Measurements from ENCODE around the gene C17orf78.

The C17orf78 gene

DNA sequence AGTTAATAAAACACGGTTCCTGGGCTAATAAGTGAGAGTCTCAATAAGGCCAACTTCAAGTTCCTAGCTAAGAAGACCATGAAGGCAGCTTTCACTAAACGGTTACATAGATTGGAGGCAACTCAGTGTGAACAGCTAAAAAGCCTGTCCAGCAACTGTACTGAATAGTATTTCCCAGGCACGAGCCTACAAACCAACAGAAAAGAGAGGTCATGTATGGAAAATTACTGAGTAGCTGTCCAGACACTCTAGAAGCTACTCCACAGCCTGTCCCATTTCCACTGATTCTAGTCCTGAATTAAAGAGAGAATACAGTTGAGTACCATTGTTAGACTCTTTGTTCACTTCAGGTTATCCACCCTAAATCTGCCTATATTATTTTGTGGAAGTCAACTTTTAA lies 36.5 kb upstream of the C17orf78 start:
- H3K36me3 ChIP-seq (ENCODE audit: insufficient read depth, low read length), result peaks cover 9% of the 10 kb centered on the region; the same call in 1 of the 2 replicates
- H3K4me1 ChIP-seq (ENCODE audit: insufficient read depth, low read length, poor library complexity, severe bottlenecking), result peaks cover 4% of the 10 kb centered on the region
- H4K20me1 ChIP-seq (ENCODE audit: insufficient read depth, low read length, poor library complexity, severe bottlenecking), result no peaks in the 10 kb centered on the region
- no peaks in the 10 kb centered on the region for H3F3A ChIP-seq (ENCODE audit: low read depth)
- H3K9me3 ChIP-seq (ENCODE audit: insufficient read depth, low read depth, low read length), result no peaks in the 10 kb centered on the region
- no peak overlapping the region for H3K4me3 ChIP-seq (ENCODE audit: low read length, poor library complexity, severe bottlenecking)
- peaks cover 36% of the 10 kb centered on the region; the same call in 1 of the 2 replicates for H3K79me2 ChIP-seq (ENCODE audit: insufficient read depth, low read length)
- H2AFZ ChIP-seq (ENCODE audit: low read length), result no peak overlapping the region
- H3K4me2 ChIP-seq (ENCODE audit: low read depth, low read length, poor library complexity, severe bottlenecking), result no peak overlapping the region
- H3K9me2 ChIP-seq (replicated peaks; ENCODE audit: low read depth, low read length), result no peaks in the 10 kb centered on the region
- TF ChIP-seq EZH2phosphoT487 (IDR thresholded peaks at IDR 0.05; ENCODE audit: borderline replicate concordance) (no peak), CTCF (conservative IDR thresholded peaks at IDR 0.05; ENCODE audit: low read length) (no peak)
- H3K27me3 ChIP-seq (ENCODE audit: insufficient read depth, low read length, poor library complexity, severe bottlenecking), result no peaks in the 10 kb centered on the region
- H3K9ac ChIP-seq (ENCODE audit: low read depth, low read length, poor library complexity, severe bottlenecking), result no peak overlapping the region

DNA sequence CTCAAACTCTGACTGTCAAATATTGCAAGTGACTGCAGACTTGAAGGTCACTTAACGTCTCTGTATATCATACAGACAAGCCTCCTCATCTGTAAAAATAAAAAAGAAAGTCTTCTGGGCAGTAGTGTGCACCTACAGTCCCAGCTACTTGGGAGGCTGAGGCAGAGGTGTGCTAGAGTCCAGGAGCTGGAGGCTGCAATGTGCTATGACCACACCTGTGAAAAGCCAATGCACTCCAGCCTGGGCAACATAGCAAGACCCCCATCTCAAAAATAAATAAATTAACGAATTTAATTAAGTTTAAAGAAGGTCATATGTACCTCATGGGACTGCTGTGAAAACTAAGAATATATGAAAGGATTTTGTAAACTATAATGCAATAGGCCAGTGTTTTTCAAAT lies 35.0 kb upstream of the C17orf78 start:
- TF ChIP-seq EZH2phosphoT487 (IDR thresholded peaks at IDR 0.05; ENCODE audit: borderline replicate concordance) (no peak), CTCF (conservative IDR thresholded peaks at IDR 0.05; ENCODE audit: low read length) (no peak)
- Histone ChIP-seq H2AFZ (ENCODE audit: low read length) (no peak overlapping the region), H3K79me2 (ENCODE audit: insufficient read depth, low read length) (peaks cover 41% of the 10 kb centered on the region), H3K36me3 (ENCODE audit: insufficient read depth, low read length) (peaks cover 9% of the 10 kb centered on the region; the same call in 1 of the 2 replicates), H3K9me3 (ENCODE audit: insufficient read depth, low read depth, low read length) (no peaks in the 10 kb centered on the region), H3K9ac (ENCODE audit: low read depth, low read length, poor library complexity, severe bottlenecking) (no peak overlapping the region), H3K4me3 (ENCODE audit: low read length, poor library complexity, severe bottlenecking) (no peak overlapping the region), H3K27me3 (ENCODE audit: insufficient read depth, low read length, poor library complexity, severe bottlenecking) (no peaks in the 10 kb centered on the region), H3F3A (ENCODE audit: low read depth) (no peaks in the 10 kb centered on the region), H3K4me2 (ENCODE audit: low read depth, low read length, poor library complexity, severe bottlenecking) (no peak overlapping the region), H4K20me1 (ENCODE audit: insufficient read depth, low read length, poor library complexity, severe bottlenecking) (peaks cover under 1% of the 10 kb centered on the region), H3K4me1 (ENCODE audit: insufficient read depth, low read length, poor library complexity, severe bottlenecking) (peaks cover 9% of the 10 kb centered on the region), H3K9me2 (replicated peaks; ENCODE audit: low read depth, low read length) (no peaks in the 10 kb centered on the region)

- no peaks in the 10 kb centered on the region for H3K9me2 ChIP-seq (replicated peaks; ENCODE audit: low read depth, low read length)
- H3K9me3 ChIP-seq (ENCODE audit: insufficient read depth, low read depth, low read length), result peaks cover 4% of the 10 kb centered on the region; the same call in 1 of the 2 replicates
- TF ChIP-seq EZH2phosphoT487 (IDR thresholded peaks at IDR 0.05; ENCODE audit: borderline replicate concordance) (no peak), CTCF (conservative IDR thresholded peaks at IDR 0.05; ENCODE audit: low read length) (no peak)
- peaks cover 45% of the 10 kb centered on the region for H3K79me2 ChIP-seq (ENCODE audit: insufficient read depth, low read length)
- H3K36me3 ChIP-seq (ENCODE audit: insufficient read depth, low read length), result peaks cover 8% of the 10 kb centered on the region; the same call in 1 of the 2 replicates
- peaks cover 8% of the 10 kb centered on the region for H3K4me1 ChIP-seq (ENCODE audit: insufficient read depth, low read length, poor library complexity, severe bottlenecking)
- H2AFZ ChIP-seq (ENCODE audit: low read length), result no peak overlapping the region
- H3K4me3 ChIP-seq (ENCODE audit: low read length, poor library complexity, severe bottlenecking), result no peak overlapping the region
- H3F3A ChIP-seq (ENCODE audit: low read depth), result no peaks in the 10 kb centered on the region
- H4K20me1 ChIP-seq (ENCODE audit: insufficient read depth, low read length, poor library complexity, severe bottlenecking), result peaks cover 3% of the 10 kb centered on the region
- no peak overlapping the region for H3K9ac ChIP-seq (ENCODE audit: low read depth, low read length, poor library complexity, severe bottlenecking)
- no peak overlapping the region for H3K4me2 ChIP-seq (ENCODE audit: low read depth, low read length, poor library complexity, severe bottlenecking)
- no peaks in the 10 kb centered on the region for H3K27me3 ChIP-seq (ENCODE audit: insufficient read depth, low read length, poor library complexity, severe bottlenecking)
Observed at GRCh38 chr17:37342589-37342988, 33.2 kb upstream of the C17orf78 start.
